GM21390 (cell line): ENCODE data around the gene ZDHHC19.
A peak's percentile ranks its signal among the peaks of the same experiment; 100 is the strongest.
"Not testable (repeated sequence)": the region's sequence is repeated elsewhere in the genome, so short reads cannot be mapped to it uniquely, and the experiment has no call there.

Experiments
- ATAC-seq: cut with Tn5 transposase; IDR thresholded peaks from one replicate; pipeline ENCODE4 v1.9.1; 2021; ENCODE audit not compliant: unreplicated experiment

Gene ZDHHC19

GRCh38 chr3:196179380-196180308, 31.6 kb downstream of the ZDHHC19 start:
- ATAC-seq = peak; percentile 66

GRCh38 chr3:196178993-196179379, 32.2 kb downstream of the ZDHHC19 start:
- ATAC-seq = no peak

GRCh38 chr3:196177967-196178366, 33.2 kb downstream of the ZDHHC19 start:
- ATAC-seq = no peak

- no peak for ATAC-seq
Observed at GRCh38 chr3:196177567-196177966, 33.6 kb downstream of the ZDHHC19 start.

GRCh38 chr3:196175722-196176121, 35.5 kb downstream of the ZDHHC19 start:
- no peak for ATAC-seq

GRCh38 chr3:196175116-196175625, 36.0 kb downstream of the ZDHHC19 start:
- ATAC-seq = no peak

- no peak for ATAC-seq
Observed at GRCh38 chr3:196174652-196175051, 36.5 kb downstream of the ZDHHC19 start.

GRCh38 chr3:196170296-196170695, 40.9 kb downstream of the ZDHHC19 start:
- not testable (repeated sequence) for ATAC-seq

GRCh38 chr3:196169836-196170240, 41.4 kb downstream of the ZDHHC19 start:
- ATAC-seq = no peak

GRCh38 chr3:196168808-196169391, 42.3 kb downstream of the ZDHHC19 start:
- ATAC-seq = no peak

- ATAC-seq = no peak
Observed at GRCh38 chr3:196166741-196167140, 44.5 kb downstream of the ZDHHC19 start.

- ATAC-seq = no peak
Observed at GRCh38 chr3:196165850-196166249, 45.4 kb downstream of the ZDHHC19 start.

GRCh38 chr3:196165006-196165575, 46.1 kb downstream of the ZDHHC19 start:
- not testable (repeated sequence) for ATAC-seq

- no peak for ATAC-seq
Observed at GRCh38 chr3:196164576-196164975, 46.6 kb downstream of the ZDHHC19 start.

GRCh38 chr3:196163666-196164493, 47.3 kb downstream of the ZDHHC19 start:
- ATAC-seq = no peak

- no peak for ATAC-seq
Observed at GRCh38 chr3:196163212-196163611, 48.0 kb downstream of the ZDHHC19 start.

GRCh38 chr3:196162679-196163078, 48.5 kb downstream of the ZDHHC19 start:
- ATAC-seq = no peak

- ATAC-seq = peak; percentile 90
Observed at GRCh38 chr3:196159952-196160804, 51.0 kb downstream of the ZDHHC19 start.

GRCh38 chr3:196159526-196159925, 51.7 kb downstream of the ZDHHC19 start:
- ATAC-seq = no peak

- no peak for ATAC-seq
Observed at GRCh38 chr3:196156160-196156559, 55.0 kb downstream of the ZDHHC19 start.
